Panc1 (cell line): ENCODE results near the gene SLC12A5. TPM values are rescaled to one million over a fixed set of nuclear protein-coding genes. Genes with fewer than 3 reads are reported as not detected.
A peak's percentile ranks its signal among the peaks of the same experiment; 100 is the strongest.

Experiments used
- ATAC-seq: fragments of 200-7000 bp; cut with Tn5 transposase; 2 replicates; pipeline ENCODE4 v1.9.1; 2020; ENCODE audit warnings: mild to moderate bottlenecking, moderate library complexity
- BruUV-seq: library from RNA; stranded (reverse); fragments of 400-500 nt; replicated peaks from 2 replicates; lab custom pipeline; 2021; lab: Mats Ljungman, UMichigan
- CTCF ChIA-PET: fragments of 300-600 bp; sonication (Branson Sonifier 250); formaldehyde crosslinking; loops from one replicate; lab custom pipeline; 2022; ENCODE audit warnings: antibody characterized with exemption; lab: Charles Lee
- POLR2A ChIA-PET: fragments of 300-600 bp; sonication (Branson Sonifier 250); formaldehyde crosslinking; loops from one replicate; lab custom pipeline; 2022; ENCODE audit warnings: antibody characterized with exemption; lab: Charles Lee
- DNase-seq: peaks from one replicate; pipeline ENCODE4 v3.0.0-alpha.2; 2010; ENCODE audit warnings: low read depth, low spot score
- H3K27ac ChIP-seq: 2 replicates; pipeline ENCODE4 v1.5.1; 2011; ENCODE audit warnings: mild to moderate bottlenecking, low read length, inconsistent platforms
- H3K27me3 ChIP-seq: fragments of 200-500 bp; sonication (Bioruptor generic); 2 replicates; pipeline ENCODE4 v1.6.0; 2014; ENCODE audit warnings: low read length, inconsistent platforms; ENCODE audit not compliant: control insufficient read depth, insufficient read depth
- H3K36me3 ChIP-seq: fragments of 200-500 bp; sonication (Bioruptor generic); 2 replicates; pipeline ENCODE4 v1.5.1; 2014; ENCODE audit warnings: inconsistent platforms, mild to moderate bottlenecking, low read length, moderate library complexity; ENCODE audit not compliant: control insufficient read depth, insufficient read depth
- H3K4me1 ChIP-seq: 2 replicates; pipeline ENCODE4 v1.5.1; 2011; ENCODE audit warnings: inconsistent platforms, mild to moderate bottlenecking, low read length, moderate library complexity; ENCODE audit not compliant: control insufficient read depth, insufficient read depth
- H3K4me3 ChIP-seq, 2 experiments: 2 replicates each; pipeline ENCODE4 v1.5.1; 2011 to 2012; ENCODE audit warnings: low read depth in 2 of 2, low read length in 2 of 2, mild to moderate bottlenecking in 2 of 2, inconsistent platforms in 1 of 2, moderate library complexity in 1 of 2
- H3K9me3 ChIP-seq: fragments of 200-500 bp; sonication (Bioruptor generic); 2 replicates; pipeline ENCODE4 v1.5.1; 2014; ENCODE audit warnings: low read depth, mild to moderate bottlenecking, inconsistent platforms, low read length, moderate library complexity; ENCODE audit not compliant: control insufficient read depth, insufficient read depth
- POLR2AphosphoS5 ChIP-seq: IDR thresholded peaks from 2 replicates; pipeline ENCODE4 v1.6.1; 2012; ENCODE audit warnings: mild to moderate bottlenecking, low read depth, low read length, moderate library complexity
- SIN3A ChIP-seq: IDR thresholded peaks from 2 replicates; pipeline ENCODE4 v1.6.1; 2012; ENCODE audit warnings: low read depth, mild to moderate bottlenecking, low read length, moderate library complexity, borderline replicate concordance; ENCODE audit not compliant: insufficient read depth
- TCF7L2 ChIP-seq: IDR thresholded peaks from 2 replicates; pipeline ENCODE4 v1.6.1; 2011; ENCODE audit warnings: mild to moderate bottlenecking, low read depth, low read length, inconsistent platforms
- in situ Hi-C: cut with HindIII; loops from 2 replicates; pipeline ENCODE4 v1.10.0; 2016; ENCODE audit warnings: low sequenced_read_pairs, low pct_unique_long_range_greater_than_20kb
- intact Hi-C: fragments of 100-400 bp; cut with micrococcal nuclease; formaldehyde crosslinking; loops from one replicate; pipeline ENCODE4 v1.10.0; 2022; ENCODE audit not compliant: unreplicated experiment
- total RNA-seq: library from RNA; stranded (reverse); gene quantifications from one replicate; pipeline ENCODE4 v1.2.1, GENCODE V29; 2021; ENCODE audit not compliant: unreplicated experiment
- TF ChIP-seq, protein P1 (sequence below): fragments of 450-650 bp; IDR thresholded peaks from 2 replicates; pipeline ENCODE4 v1.5.1; 2017; ENCODE audit warnings: mild to moderate bottlenecking
- TF ChIP-seq, protein P2 (sequence below), 2 experiments: IDR thresholded peaks; 2 replicates each; pipeline ENCODE4 v1.6.1; 2011 to 2012; ENCODE audit warnings: low read depth in 2 of 2, control low read depth in 1 of 2, low read length in 1 of 2, mild to moderate bottlenecking in 1 of 2, moderate library complexity in 1 of 2; ENCODE audit not compliant: insufficient read depth in 1 of 2

SLC12A5 gene
- total RNA-seq, 1 experiment from 2014 or later: 11.8 TPM

DNA sequence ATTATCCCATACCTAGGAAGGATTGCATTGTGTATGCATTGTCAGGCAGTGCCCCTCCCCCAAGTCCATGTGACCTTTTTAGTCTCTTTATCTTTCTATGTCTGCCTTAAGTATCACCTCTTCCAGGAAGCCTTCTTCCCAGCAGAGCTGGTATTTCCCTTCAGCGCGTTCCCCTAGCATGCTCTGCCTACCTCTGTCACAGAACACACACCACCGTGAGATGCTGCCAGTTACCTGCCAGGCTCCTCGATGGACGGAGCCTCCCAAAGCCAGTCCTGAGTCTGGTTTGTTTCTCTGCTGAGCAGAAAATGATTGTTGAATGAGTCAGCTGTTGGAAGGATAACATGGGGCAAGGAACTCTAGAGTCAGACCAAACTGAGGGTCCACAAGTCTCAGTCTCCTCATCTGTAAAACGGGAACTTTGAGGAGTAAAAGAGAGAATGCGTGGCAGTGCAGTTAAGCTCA, 45.7 kb upstream of the SLC12A5 start:
- no TSS peak for BruUV-seq
- no peaks in the 10 kb centered on the region for H3K9me3 ChIP-seq
- CTCF ChIA-PET: no interaction called here
- in situ Hi-C loops: no loop called here
- H3K36me3 ChIP-seq: no peaks in the 10 kb centered on the region
- DNase-seq (no peak), ATAC-seq (no peak)
- POLR2A ChIA-PET: no interaction called here
- no peak overlapping the region for H3K27ac ChIP-seq
- H3K27me3 ChIP-seq: no peaks in the 10 kb centered on the region; the same call in 1 of the 2 replicates
- intact Hi-C loops: no loop called here
- peaks cover 2% of the 10 kb centered on the region; the same call in 1 of the 2 replicates for H3K4me1 ChIP-seq
- TF ChIP-seq POLR2AphosphoS5 (no peak), SIN3A (no peak), TCF7L2 (no peak)
- TF ChIP-seq, protein P1, sequence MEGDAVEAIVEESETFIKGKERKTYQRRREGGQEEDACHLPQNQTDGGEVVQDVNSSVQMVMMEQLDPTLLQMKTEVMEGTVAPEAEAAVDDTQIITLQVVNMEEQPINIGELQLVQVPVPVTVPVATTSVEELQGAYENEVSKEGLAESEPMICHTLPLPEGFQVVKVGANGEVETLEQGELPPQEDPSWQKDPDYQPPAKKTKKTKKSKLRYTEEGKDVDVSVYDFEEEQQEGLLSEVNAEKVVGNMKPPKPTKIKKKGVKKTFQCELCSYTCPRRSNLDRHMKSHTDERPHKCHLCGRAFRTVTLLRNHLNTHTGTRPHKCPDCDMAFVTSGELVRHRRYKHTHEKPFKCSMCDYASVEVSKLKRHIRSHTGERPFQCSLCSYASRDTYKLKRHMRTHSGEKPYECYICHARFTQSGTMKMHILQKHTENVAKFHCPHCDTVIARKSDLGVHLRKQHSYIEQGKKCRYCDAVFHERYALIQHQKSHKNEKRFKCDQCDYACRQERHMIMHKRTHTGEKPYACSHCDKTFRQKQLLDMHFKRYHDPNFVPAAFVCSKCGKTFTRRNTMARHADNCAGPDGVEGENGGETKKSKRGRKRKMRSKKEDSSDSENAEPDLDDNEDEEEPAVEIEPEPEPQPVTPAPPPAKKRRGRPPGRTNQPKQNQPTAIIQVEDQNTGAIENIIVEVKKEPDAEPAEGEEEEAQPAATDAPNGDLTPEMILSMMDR: no peak
- TF ChIP-seq, protein P2, sequence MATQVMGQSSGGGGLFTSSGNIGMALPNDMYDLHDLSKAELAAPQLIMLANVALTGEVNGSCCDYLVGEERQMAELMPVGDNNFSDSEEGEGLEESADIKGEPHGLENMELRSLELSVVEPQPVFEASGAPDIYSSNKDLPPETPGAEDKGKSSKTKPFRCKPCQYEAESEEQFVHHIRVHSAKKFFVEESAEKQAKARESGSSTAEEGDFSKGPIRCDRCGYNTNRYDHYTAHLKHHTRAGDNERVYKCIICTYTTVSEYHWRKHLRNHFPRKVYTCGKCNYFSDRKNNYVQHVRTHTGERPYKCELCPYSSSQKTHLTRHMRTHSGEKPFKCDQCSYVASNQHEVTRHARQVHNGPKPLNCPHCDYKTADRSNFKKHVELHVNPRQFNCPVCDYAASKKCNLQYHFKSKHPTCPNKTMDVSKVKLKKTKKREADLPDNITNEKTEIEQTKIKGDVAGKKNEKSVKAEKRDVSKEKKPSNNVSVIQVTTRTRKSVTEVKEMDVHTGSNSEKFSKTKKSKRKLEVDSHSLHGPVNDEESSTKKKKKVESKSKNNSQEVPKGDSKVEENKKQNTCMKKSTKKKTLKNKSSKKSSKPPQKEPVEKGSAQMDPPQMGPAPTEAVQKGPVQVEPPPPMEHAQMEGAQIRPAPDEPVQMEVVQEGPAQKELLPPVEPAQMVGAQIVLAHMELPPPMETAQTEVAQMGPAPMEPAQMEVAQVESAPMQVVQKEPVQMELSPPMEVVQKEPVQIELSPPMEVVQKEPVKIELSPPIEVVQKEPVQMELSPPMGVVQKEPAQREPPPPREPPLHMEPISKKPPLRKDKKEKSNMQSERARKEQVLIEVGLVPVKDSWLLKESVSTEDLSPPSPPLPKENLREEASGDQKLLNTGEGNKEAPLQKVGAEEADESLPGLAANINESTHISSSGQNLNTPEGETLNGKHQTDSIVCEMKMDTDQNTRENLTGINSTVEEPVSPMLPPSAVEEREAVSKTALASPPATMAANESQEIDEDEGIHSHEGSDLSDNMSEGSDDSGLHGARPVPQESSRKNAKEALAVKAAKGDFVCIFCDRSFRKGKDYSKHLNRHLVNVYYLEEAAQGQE (IDR thresholded peaks at IDR 0.05; ENCODE audit: insufficient read depth in 1 of 2, low read depth in 2 of 2, low read length in 1 of 2): no peak
- H3K4me3 ChIP-seq: no peak overlapping the region

DNA sequence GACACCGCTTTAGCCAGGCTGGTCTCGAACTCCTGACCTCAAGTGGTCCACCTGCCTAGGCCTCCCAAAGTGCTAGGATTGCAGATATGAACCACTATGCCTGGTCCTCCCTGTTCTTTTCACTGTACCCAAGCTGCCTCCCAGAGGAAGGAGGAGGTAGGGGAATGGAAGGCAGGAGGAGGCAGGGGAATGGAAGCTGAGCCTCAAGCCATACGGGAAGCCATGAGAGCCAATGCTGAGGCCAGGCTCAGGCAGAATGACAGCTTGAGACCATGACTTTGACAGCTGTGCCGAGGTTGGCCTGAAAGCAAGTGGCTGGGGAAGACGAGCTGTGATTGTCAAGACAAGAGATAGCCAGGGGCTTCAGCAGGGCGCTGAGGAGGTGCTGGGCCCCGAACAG, 43.4 kb upstream of the SLC12A5 start:
- H3K36me3 ChIP-seq: no peaks in the 10 kb centered on the region
- ChIA-PET CTCF (interaction anchor here (3.7 kb wide), 1 partner anchor 28 kb away, joined by 32 read pairs; no protein-coding TSS in a partner anchor), POLR2A (interaction anchor here (0.6 kb wide), 1 partner anchor 50 kb away, joined by 7 read pairs; no protein-coding TSS in a partner anchor)
- H3K9me3 ChIP-seq: no peaks in the 10 kb centered on the region
- no peak overlapping the region for H3K4me3 ChIP-seq
- H3K27me3 ChIP-seq: no peaks in the 10 kb centered on the region
- ATAC-seq (peak; percentile 46; the same call in 1 of the 2 replicates), DNase-seq (no peak)
- no peak overlapping the region for H3K27ac ChIP-seq
- peaks cover 2% of the 10 kb centered on the region; the same call in 1 of the 2 replicates for H3K4me1 ChIP-seq
- in situ Hi-C loops (no loop called here), intact Hi-C loops (no loop called here)
- BruUV-seq: no TSS peak
- TF ChIP-seq, protein P2 (IDR thresholded peaks at IDR 0.05; ENCODE audit: insufficient read depth in 1 of 2, low read depth in 2 of 2, low read length in 1 of 2): no peak
- no peak for TF ChIP-seq TCF7L2
